ENCODE measurements around the gene CARS2.
A peak's percentile ranks its signal among the peaks of the same experiment; 100 is the strongest.

DNA sequence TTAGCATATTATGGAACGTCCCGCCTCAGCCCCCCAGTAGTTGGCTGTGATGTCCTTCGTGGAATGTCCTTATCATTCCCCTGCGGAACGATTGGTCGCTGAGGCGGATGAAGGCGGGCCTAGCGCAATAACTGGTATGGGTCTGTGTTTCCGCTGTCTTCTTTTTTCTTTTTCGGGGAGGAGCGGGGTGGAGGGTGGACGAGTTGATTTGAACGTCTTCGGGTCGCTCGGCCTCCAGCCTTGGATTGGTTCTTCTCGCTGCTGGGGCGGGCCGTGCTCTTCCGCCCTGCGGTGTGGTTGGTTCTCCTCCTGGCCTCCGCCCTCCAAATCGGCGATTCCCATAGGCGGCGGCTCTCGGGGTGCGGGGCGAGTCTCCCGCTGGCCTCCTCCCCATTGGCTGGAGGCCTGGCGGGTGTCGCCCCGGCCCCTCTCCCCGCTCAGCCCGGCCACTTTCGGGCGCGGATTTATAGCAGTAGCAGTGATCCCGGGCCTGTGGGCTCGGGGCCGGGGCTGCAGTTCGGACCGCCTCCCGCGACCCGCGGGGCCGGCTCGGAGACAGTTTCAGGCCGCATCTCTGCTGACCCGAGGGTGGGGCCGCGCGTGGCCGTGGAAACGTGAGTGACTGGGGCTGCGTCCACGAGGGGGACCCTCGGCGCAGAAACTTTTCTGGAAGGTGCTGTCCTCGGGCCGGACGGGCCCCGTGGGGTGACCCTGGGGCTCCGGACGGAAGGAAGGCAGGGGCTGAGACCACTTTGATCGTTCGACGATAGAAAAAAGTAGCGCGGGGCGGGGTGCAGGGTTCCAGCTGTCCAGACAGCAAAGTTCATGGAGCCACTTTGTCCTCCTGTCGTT, 9.7 kb upstream of the CARS2 start:
- TF ChIP-seq CTCF (IDR thresholded peaks at IDR 0.05) = no peak
- TF ChIP-seq POLR2A (IDR thresholded peaks at IDR 0.05) = peak; percentile 77
